ENCODE results near the gene SPRING1. TPM values are rescaled to one million over a fixed set of nuclear protein-coding genes. Genes with fewer than 3 reads are reported as not detected.

The SPRING1 gene
- total RNA-seq, 1 donor from 2014 or later = 16.0 TPM

GRCh38 chr12:116710370-116711150, 27.3 kb downstream of the SPRING1 start:
- TF ChIP-seq CTCF (IDR thresholded peaks at IDR 0.05) = no peak
- Histone ChIP-seq H3K36me3 (no peaks in the 10 kb centered on the region), H3K9me3 (no peaks in the 10 kb centered on the region), H3K27me3 (no peaks in the 10 kb centered on the region), H3K4me1 (peaks cover 0 to 3% of the 10 kb centered on the region in 2 donors), H3K4me3 (no peak overlapping the region), H3K27ac (no peak overlapping the region)
- intact Hi-C loops (cut with DNase I) = no loop called here
- DNase-seq (ENCODE audit: low spot score in 2 of 2) = no peak

- intact Hi-C loops (cut with DNase I) = loop anchor here (2.0 to 10.0 kb wide), 3 partner anchors 445 to 711 kb away; no protein-coding TSS in a partner anchor
- DNase-seq (ENCODE audit: low spot score in 2 of 2) = no peak
- no peak for TF ChIP-seq CTCF (IDR thresholded peaks at IDR 0.05)
- Histone ChIP-seq H3K36me3 (no peaks in the 10 kb centered on the region), H3K4me1 (peaks cover 0 to 3% of the 10 kb centered on the region in 2 donors), H3K9me3 (no peaks in the 10 kb centered on the region), H3K4me3 (no peak overlapping the region), H3K27ac (no peak overlapping the region), H3K27me3 (no peaks in the 10 kb centered on the region)
These were observed 28.1 kb downstream of the SPRING1 start for GRCh38 chr12:116709768-116710167.

GRCh38 chr12:116708826-116709756, 28.8 kb downstream of the SPRING1 start:
- Histone ChIP-seq H3K4me3 (peak overlapping the region in 1 of 2 donors; percentile 43), H3K27ac (no peak overlapping the region), H3K9me3 (no peaks in the 10 kb centered on the region), H3K27me3 (no peaks in the 10 kb centered on the region), H3K36me3 (no peaks in the 10 kb centered on the region), H3K4me1 (peaks cover 0 to 3% of the 10 kb centered on the region in 2 donors)
- DNase-seq (ENCODE audit: low spot score in 2 of 2) = peak in 1 of 2 donors; percentile 69
- intact Hi-C loops (cut with DNase I) = loop anchor here (2.0 to 10.0 kb wide), 3 partner anchors 446 to 710 kb away; no protein-coding TSS in a partner anchor
- TF ChIP-seq CTCF (IDR thresholded peaks at IDR 0.05) = peak; percentile 58 to 69 (median 60)

GRCh38 chr12:116707751-116708150, 30.1 kb downstream of the SPRING1 start:
- TF ChIP-seq CTCF (IDR thresholded peaks at IDR 0.05) = no peak
- Histone ChIP-seq H3K9me3 (no peaks in the 10 kb centered on the region), H3K36me3 (no peaks in the 10 kb centered on the region), H3K27ac (no peak overlapping the region), H3K4me1 (peaks cover 0 to 3% of the 10 kb centered on the region in 2 donors), H3K4me3 (no peak overlapping the region), H3K27me3 (no peaks in the 10 kb centered on the region)
- peak in 1 of 2 donors; percentile 43 for DNase-seq (ENCODE audit: low spot score in 2 of 2)
- intact Hi-C loops (cut with DNase I) = loop anchor here (2.0 to 10.0 kb wide), 3 partner anchors 447 to 709 kb away; no protein-coding TSS in a partner anchor

- intact Hi-C loops (cut with DNase I) = loop anchor here (1.0 to 10.0 kb wide), 2 partner anchors 179 to 451 kb away; no protein-coding TSS in a partner anchor
- peak in 1 of 2 donors; percentile 70 for DNase-seq (ENCODE audit: low spot score in 2 of 2)
These were observed 34.6 kb downstream of the SPRING1 start for GRCh38 chr12:116703214-116703795.

More at GRCh38 chr12:116703214-116703795, 34.6 kb downstream of the SPRING1 start:
- Histone ChIP-seq H3K36me3 (no peaks in the 10 kb centered on the region), H3K27ac (no peak overlapping the region), H3K4me1 (no peaks in the 10 kb centered on the region), H3K9me3 (no peaks in the 10 kb centered on the region), H3K27me3 (no peaks in the 10 kb centered on the region), H3K4me3 (no peak overlapping the region)
- peak; percentile 82 to 94 (median 93) for TF ChIP-seq CTCF (IDR thresholded peaks at IDR 0.05)

All from ascending aorta (tissue), 2 donors.